Tibial nerve (tissue), 4 donors: ENCODE measurements around the gene MTMR10. TPM values are rescaled to one million over a fixed set of nuclear protein-coding genes. Genes with fewer than 3 reads are reported as not detected.
A peak's percentile ranks its signal among the peaks of the same experiment; 100 is the strongest.

Experiments used
- DNase-seq, 2 donors: peaks; one replicate each; pipeline ENCODE4 v3.0.0-alpha.2; 2019; ENCODE audit warnings: low spot score in 2 of 2
- H3K27ac ChIP-seq, 4 donors: fragments of 200-600 bp; sonication (generic) in 3 of 4; one replicate each; pipeline ENCODE4 v1.5.1; 2017 to 2019; ENCODE audit warnings: mild to moderate bottlenecking in 1 of 4
- H3K27me3 ChIP-seq, 2 donors: fragments of 200-600 bp; sonication (generic) in 1 of 2; one replicate each; pipeline versions ENCODE4 v1.5.1 to v1.6.0; 2017 to 2019
- H3K36me3 ChIP-seq, 3 donors: fragments of 200-600 bp; sonication (generic); one replicate each; pipeline ENCODE4 v1.5.1; 2018 to 2019
- H3K4me1 ChIP-seq, 4 donors: fragments of 200-600 bp; sonication (generic) in 3 of 4; one replicate each; pipeline ENCODE4 v1.5.1; 2017 to 2019
- H3K4me3 ChIP-seq, 4 donors: fragments of 200-600 bp; sonication (generic) in 3 of 4; one replicate each; pipeline ENCODE4 v1.5.1; 2017 to 2019; ENCODE audit warnings: mild to moderate bottlenecking in 1 of 4, moderate library complexity in 1 of 4
- H3K9me3 ChIP-seq, 4 donors: fragments of 200-600 bp; sonication (generic) in 3 of 4; one replicate each; pipeline ENCODE4 v1.5.1; 2017 to 2019
- EP300 ChIP-seq, 2 donors: sonication (generic); formaldehyde crosslinking; IDR thresholded peaks; one replicate each; pipeline ENCODE4 v1.6.1; 2017; ENCODE audit warnings: antibody characterized with exemption in 2 of 2, mild to moderate bottlenecking in 1 of 2
- POLR2A ChIP-seq, 2 donors: fragments of 450-650 bp; IDR thresholded peaks; one replicate each; pipeline ENCODE4 v1.6.1; 2017; ENCODE audit warnings: antibody characterized with exemption in 2 of 2, mild to moderate bottlenecking in 2 of 2, moderate library complexity in 2 of 2
- WGBS, 2 donors: methylation state at CpG; one replicate each; pipeline ENCODE4 v1.1.5; 2018; 5-methylcytosine and 5-hydroxymethylcytosine counted together
- total RNA-seq, 4 donors: library from RNA; depleted of rRNA; stranded (reverse); fragments of >200 nt; gene quantifications; one replicate each; pipeline ENCODE4 v1.1.0, GENCODE V29; 2016
- TF ChIP-seq, protein P1 (sequence below), 5 experiments: fragments of 200-600 bp in 3 of 5; fragments of 450-650 bp in 2 of 5; sonication (generic) in 3 of 5; IDR thresholded peaks; one replicate each; pipeline ENCODE4 v1.5.1; 2016 to 2019; ENCODE audit warnings: antibody characterized with exemption in 5 of 5, mild to moderate bottlenecking in 3 of 5, moderate library complexity in 2 of 5

The MTMR10 gene, protein sequence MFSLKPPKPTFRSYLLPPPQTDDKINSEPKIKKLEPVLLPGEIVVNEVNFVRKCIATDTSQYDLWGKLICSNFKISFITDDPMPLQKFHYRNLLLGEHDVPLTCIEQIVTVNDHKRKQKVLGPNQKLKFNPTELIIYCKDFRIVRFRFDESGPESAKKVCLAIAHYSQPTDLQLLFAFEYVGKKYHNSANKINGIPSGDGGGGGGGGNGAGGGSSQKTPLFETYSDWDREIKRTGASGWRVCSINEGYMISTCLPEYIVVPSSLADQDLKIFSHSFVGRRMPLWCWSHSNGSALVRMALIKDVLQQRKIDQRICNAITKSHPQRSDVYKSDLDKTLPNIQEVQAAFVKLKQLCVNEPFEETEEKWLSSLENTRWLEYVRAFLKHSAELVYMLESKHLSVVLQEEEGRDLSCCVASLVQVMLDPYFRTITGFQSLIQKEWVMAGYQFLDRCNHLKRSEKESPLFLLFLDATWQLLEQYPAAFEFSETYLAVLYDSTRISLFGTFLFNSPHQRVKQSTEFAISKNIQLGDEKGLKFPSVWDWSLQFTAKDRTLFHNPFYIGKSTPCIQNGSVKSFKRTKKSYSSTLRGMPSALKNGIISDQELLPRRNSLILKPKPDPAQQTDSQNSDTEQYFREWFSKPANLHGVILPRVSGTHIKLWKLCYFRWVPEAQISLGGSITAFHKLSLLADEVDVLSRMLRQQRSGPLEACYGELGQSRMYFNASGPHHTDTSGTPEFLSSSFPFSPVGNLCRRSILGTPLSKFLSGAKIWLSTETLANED
- total RNA-seq, result 10 to 100 TPM; 44.4 to 58.6 (median 53.8) TPM

DNA sequence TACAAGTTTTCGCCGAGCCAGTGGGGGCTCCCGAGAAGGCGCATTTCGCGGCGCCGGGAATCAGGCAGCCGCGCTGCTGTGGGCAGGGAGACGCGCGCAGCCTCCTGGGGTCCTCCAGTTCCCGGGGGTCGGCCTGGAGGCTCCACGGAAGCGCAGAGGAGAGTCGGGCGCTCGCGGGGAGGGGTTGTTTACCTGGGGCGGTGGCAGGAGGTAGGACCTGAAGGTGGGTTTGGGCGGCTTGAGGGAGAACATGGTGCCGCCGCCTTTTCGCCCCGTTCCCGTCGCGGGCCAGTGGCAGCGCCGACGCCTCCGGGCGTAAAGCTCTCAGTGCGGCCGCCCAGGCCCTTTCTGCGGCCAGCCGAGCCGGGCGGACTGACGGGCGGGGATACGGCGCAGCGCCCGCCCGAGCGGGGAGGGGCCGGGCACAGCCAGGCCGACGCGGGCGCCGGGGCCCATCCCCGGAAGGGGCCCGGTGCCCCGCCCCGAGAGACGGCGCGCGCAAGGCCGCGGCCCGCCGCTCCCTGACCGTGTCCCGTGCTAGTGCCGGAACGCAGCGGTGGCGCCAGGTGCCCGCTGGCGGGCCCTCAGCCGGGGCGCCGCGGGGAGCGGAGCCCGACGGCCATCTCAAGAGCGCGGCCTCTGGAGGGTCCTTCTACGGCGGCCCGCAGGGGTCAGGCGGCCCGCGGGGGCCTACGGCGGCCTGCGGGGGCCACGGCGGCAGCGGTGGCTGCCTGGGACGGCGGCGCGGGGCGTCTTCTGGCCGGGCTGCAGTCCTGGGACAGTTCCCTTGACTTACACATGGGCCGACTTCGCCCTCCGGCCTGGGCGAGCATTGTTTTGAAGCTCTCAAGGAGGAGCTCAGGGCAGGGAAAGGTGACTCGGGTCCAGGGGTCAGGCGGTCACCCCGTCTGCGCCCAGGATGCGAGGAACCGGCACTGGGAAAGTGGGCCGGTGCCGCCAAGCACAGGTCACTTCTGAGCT lies at the start of gene MTMR10:
TSS of gene MTMR10 (minus strand) at position 374 of the 981 bp plus-strand sequence. CDS start at position 252, 122 bp downstream.
- peak; percentile 39 to 41 for DNase-seq

DNA sequence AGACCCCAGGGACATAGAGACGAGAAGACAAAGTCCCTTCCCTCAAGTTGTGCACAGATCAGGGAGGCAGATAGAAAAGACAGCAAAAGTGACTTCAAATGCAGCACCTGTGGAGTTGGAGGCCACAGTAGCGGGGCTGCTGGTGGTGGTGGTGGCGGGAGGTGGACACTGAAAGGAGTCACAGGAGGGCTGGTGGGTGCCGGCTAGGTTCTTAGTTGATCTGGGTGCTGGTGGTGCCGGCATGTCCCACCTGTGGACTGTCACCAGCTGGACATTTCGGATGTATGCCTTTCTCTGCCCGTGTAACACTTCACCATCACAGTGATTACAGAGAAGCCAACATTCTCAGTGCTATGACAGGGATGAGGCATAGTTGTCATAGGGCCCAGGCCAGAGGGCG lies 49.2 kb upstream of the MTMR10 start:
- Histone ChIP-seq H3K4me1 (no peaks in the 10 kb centered on the region), H3K36me3 (no peaks in the 10 kb centered on the region), H3K4me3 (no peak overlapping the region), H3K27ac (no peak overlapping the region), H3K27me3 (no peaks in the 10 kb centered on the region), H3K9me3 (no peaks in the 10 kb centered on the region)
- WGBS, 2 donors, result 87 to 93% methylated on average over 8 of the region's 8 CpGs
- DNase-seq, result no peak
- no peak for TF ChIP-seq POLR2A (IDR thresholded peaks at IDR 0.05)
- TF ChIP-seq, protein P1, sequence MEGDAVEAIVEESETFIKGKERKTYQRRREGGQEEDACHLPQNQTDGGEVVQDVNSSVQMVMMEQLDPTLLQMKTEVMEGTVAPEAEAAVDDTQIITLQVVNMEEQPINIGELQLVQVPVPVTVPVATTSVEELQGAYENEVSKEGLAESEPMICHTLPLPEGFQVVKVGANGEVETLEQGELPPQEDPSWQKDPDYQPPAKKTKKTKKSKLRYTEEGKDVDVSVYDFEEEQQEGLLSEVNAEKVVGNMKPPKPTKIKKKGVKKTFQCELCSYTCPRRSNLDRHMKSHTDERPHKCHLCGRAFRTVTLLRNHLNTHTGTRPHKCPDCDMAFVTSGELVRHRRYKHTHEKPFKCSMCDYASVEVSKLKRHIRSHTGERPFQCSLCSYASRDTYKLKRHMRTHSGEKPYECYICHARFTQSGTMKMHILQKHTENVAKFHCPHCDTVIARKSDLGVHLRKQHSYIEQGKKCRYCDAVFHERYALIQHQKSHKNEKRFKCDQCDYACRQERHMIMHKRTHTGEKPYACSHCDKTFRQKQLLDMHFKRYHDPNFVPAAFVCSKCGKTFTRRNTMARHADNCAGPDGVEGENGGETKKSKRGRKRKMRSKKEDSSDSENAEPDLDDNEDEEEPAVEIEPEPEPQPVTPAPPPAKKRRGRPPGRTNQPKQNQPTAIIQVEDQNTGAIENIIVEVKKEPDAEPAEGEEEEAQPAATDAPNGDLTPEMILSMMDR (IDR thresholded peaks at IDR 0.05), result no peak
- TF ChIP-seq EP300 (IDR thresholded peaks at IDR 0.05), result no peak

More for the DNA sequence above, at the start of gene MTMR10:
- Histone ChIP-seq H3K36me3 (peaks cover 0 to 2% (median 0%) of the 10 kb centered on the region in 3 donors), H3K4me1 (peaks cover 0 to 42% (median 21%) of the 10 kb centered on the region in 4 donors), H3K4me3 (peak within 1 kb of the TSS; percentile 74 to 100 (median 82)), H3K27me3 (no peaks in the 10 kb centered on the region), H3K9me3 (no peaks in the 10 kb centered on the region), H3K27ac (peak within 1 kb of the TSS; percentile 88 to 99 (median 95))
- WGBS, 2 donors, result 0% methylated on average over 43 to 85 of the region's 114 CpGs
- TF ChIP-seq, protein P1 (IDR thresholded peaks at IDR 0.05), result peak in 2 of 5 experiments; percentile 51 to 63
- TF ChIP-seq POLR2A (IDR thresholded peaks at IDR 0.05) (peak; percentile 61 to 91), EP300 (IDR thresholded peaks at IDR 0.05) (peak in 1 of 2 donors; percentile 77)

DNA sequence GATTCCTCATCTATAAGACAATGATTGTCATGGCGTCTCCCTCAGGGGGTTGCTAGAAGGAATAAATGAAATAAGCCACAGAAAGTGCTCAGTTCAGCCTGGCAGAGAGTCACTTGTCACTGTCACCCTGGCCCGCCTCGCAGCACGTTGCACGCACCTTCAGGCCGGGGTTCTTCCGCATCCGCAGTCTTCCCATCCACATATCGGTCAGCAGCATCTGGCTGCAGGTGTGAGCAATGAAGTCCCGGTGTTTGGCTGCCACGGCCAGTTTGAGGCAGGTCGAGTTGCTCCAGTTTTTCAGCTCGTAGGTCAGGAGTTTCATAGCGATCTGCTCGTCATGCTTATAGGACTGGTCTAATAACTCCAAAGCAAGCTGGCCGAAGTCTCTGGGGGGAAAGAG lies 48.5 kb upstream of the MTMR10 start:
- H3K36me3 ChIP-seq, result no peaks in the 10 kb centered on the region
- 91 to 93% methylated on average over 16 of the region's 16 CpGs for WGBS, 2 donors
- H3K27ac ChIP-seq, result no peak overlapping the region
- H3K9me3 ChIP-seq, result no peaks in the 10 kb centered on the region
- H3K4me3 ChIP-seq, result no peak overlapping the region
- no peaks in the 10 kb centered on the region for H3K4me1 ChIP-seq
- TF ChIP-seq EP300 (IDR thresholded peaks at IDR 0.05), result no peak
- no peak for TF ChIP-seq POLR2A (IDR thresholded peaks at IDR 0.05)
- TF ChIP-seq, protein P1 (IDR thresholded peaks at IDR 0.05), result no peak
- no peaks in the 10 kb centered on the region for H3K27me3 ChIP-seq
- no peak for DNase-seq

DNA sequence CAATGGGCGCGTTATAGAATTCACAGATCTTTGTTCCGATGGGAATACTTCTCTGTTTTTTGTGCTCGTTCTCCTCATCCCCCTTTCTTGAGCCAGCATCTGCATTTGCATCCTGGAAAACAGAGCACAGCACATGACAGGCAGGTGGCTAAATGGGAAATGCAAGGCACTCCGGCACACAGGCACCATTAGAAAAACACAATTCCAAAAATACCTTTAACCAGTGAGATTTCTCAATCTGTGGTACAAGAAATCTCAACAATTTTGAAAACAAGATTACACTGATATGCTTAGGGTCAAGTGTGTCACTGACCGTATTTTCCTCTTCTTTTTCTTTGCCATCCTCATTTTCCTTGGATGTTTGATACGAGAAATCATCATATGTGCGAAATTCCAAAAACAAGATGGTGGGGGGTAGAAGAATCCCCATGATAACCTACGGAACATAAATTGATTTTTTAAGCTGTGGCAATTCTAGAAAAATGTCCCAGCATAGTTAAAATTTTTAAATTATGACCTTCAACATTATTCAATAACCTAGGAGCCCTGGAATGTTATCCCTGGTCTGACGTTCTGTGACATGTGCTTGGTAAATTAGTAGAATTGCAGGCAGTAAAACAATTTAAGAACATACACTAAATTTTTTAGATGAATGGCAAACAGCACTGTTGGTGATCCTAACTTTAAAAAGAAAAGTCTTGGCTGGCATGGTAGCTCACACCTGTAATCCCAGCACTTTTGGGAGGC lies 46.5 kb upstream of the MTMR10 start:
- Histone ChIP-seq H3K27ac (no peak overlapping the region), H3K9me3 (no peaks in the 10 kb centered on the region), H3K36me3 (no peaks in the 10 kb centered on the region), H3K27me3 (no peaks in the 10 kb centered on the region), H3K4me1 (peaks cover 0 to 4% (median 0%) of the 10 kb centered on the region in 4 donors), H3K4me3 (no peak overlapping the region)
- 88% methylated on average over 10 of the region's 10 CpGs for WGBS, 2 donors
- no peak for DNase-seq
- TF ChIP-seq EP300 (IDR thresholded peaks at IDR 0.05), result no peak
- TF ChIP-seq POLR2A (IDR thresholded peaks at IDR 0.05), result no peak
